ENCODE results near the gene PHLPP1. TPM values are rescaled to one million over a fixed set of nuclear protein-coding genes. Genes with fewer than 3 reads are reported as not detected.
A peak's percentile ranks its signal among the peaks of the same experiment; 100 is the strongest.

PHLPP1 gene
- total RNA-seq, 1 experiment from 2014 or later: 14.7 TPM

- Histone ChIP-seq H3K27ac (ENCODE audit: low read depth, low read length) (no peak overlapping the region), H3K9me3 (ENCODE audit: control insufficient read depth in 1 of 2, insufficient read depth in 1 of 2, low read depth in 1 of 2, low read length in 2 of 2) (no peaks in the 10 kb centered on the region), H2AFZ (ENCODE audit: low read depth, low read length, poor library complexity, severe bottlenecking) (no peak overlapping the region), H3K9me2 (ENCODE audit: insufficient read depth) (no peaks in the 10 kb centered on the region), H3K27me3 (ENCODE audit: insufficient read depth, low read length) (no peaks in the 10 kb centered on the region), H4K20me1 (ENCODE audit: insufficient read depth) (no peaks in the 10 kb centered on the region), H3K36me3 (ENCODE audit: control insufficient read depth in 1 of 2, insufficient read depth in 2 of 2, low read length in 2 of 2) (no peaks in the 10 kb centered on the region), H3K4me1 (ENCODE audit: control insufficient read depth in 1 of 2, insufficient read depth in 2 of 2, low read length in 2 of 2) (no peaks in the 10 kb centered on the region), H3K9ac (ENCODE audit: low read length) (no peak overlapping the region), H3K4me2 (ENCODE audit: low read length) (no peak overlapping the region), H3K79me2 (ENCODE audit: insufficient read depth, low read length) (no peaks in the 10 kb centered on the region; the same call in 1 of the 2 replicates), H3K4me3 (replicated peaks in 1 of 2; ENCODE audit: low read depth in 1 of 2, low read length in 2 of 2) (no peak overlapping the region)
- DNase-seq (ENCODE audit: low read depth, low spot score): no peak
- ChIA-PET CTCF (no interaction called here), POLR2A (no interaction called here), RAD21 (ENCODE audit: low non-redundant PET in 1 of 2, low total read pairs in 2 of 2, uncharacterized antibody in 2 of 2, unreplicated experiment in 2 of 2) (no interaction called here)
- TSS peak; percentile 23 for BruUV-seq (replicated peaks)
- no peak for ATAC-seq
- intact Hi-C loops (cut with micrococcal nuclease): no loop called here
- TF ChIP-seq SIN3A (IDR thresholded peaks at IDR 0.05; ENCODE audit: low read depth) (no peak), YY1 (IDR thresholded peaks at IDR 0.05; ENCODE audit: extremely low read depth, insufficient replicate concordance, low read depth, low read length) (no peak), CBX3 (IDR thresholded peaks at IDR 0.05; ENCODE audit: low read depth) (no peak), POLR2AphosphoS5 (IDR thresholded peaks at IDR 0.05; ENCODE audit: low read depth, low read length) (no peak), ELF1 (IDR thresholded peaks at IDR 0.05; ENCODE audit: borderline replicate concordance, low read depth) (no peak), POLR2A (IDR thresholded peaks at IDR 0.05; ENCODE audit: borderline replicate concordance, extremely low read depth, insufficient read depth, insufficient read length) (no peak), JUND (IDR thresholded peaks at IDR 0.05) (no peak), CTCF (IDR thresholded peaks at IDR 0.05 in 2 of 3, conservative IDR thresholded peaks at IDR 0.05 in 1 of 3; ENCODE audit: borderline replicate concordance in 1 of 3, insufficient read depth in 1 of 3, low read depth in 2 of 3, low read length in 2 of 3) (no peak), SP1 (IDR thresholded peaks at IDR 0.05; ENCODE audit: low read depth) (no peak), ZBTB33 (IDR thresholded peaks at IDR 0.05; ENCODE audit: extremely low read depth, insufficient replicate concordance, low read length) (no peak)
Observed at GRCh38 chr18:62839874-62840713, 124.8 kb downstream of the PHLPP1 start.

Measured in HCT116 (cell line).